ENCODE measurements around the gene BCAT1.

BCAT1 gene, protein sequence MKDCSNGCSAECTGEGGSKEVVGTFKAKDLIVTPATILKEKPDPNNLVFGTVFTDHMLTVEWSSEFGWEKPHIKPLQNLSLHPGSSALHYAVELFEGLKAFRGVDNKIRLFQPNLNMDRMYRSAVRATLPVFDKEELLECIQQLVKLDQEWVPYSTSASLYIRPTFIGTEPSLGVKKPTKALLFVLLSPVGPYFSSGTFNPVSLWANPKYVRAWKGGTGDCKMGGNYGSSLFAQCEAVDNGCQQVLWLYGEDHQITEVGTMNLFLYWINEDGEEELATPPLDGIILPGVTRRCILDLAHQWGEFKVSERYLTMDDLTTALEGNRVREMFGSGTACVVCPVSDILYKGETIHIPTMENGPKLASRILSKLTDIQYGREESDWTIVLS

DNA sequence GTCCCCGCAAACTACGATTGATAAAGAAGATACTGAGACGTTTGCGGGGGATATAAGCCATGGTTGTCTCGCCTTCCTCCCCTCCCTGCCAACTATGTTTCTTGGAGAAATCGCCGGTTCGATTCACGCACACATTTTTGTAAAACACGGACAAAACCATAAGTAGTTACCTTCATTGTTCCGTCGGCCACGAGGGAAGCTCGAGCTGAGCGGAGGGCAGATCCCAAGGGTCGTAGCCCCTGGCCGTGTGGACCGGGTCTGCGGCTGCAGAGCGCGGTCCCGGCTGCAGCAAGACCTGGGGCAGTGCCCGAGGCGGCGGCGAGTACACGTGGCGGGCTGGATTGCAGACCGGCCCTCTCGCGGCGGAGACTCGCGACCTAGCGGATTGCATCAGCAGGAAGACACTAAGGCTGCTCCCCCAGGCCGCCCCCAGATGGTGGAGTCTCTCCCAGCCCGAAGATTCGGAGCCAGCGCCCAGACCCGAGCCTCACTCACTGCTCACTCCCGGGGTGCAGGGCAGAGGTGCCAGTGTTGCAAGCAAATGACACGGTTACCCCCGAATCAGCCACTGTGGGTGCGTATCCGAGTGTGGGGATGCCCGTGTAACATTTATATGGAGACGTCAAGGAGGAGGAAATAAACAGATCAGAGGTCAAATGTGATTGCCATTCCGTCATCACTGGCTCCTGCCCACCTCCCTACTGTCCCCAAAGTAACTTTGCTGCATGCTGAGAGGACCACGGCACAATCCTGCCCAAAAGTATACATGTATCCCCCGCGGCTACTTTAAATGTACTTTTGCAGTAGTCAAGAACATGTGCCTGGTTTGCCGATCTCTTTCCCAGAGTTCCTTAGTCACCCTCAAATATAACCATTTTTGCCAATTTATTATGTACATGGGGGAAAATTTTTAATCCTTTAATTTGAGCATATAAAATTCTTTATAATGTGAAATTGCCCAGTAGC, at the start of gene BCAT1:
TSS of gene BCAT1 (minus strand) at position 345 of the 966 bp plus-strand sequence. CDS start at position 176, 169 bp downstream.
- peak; percentile 93 for DNase-seq

DNA sequence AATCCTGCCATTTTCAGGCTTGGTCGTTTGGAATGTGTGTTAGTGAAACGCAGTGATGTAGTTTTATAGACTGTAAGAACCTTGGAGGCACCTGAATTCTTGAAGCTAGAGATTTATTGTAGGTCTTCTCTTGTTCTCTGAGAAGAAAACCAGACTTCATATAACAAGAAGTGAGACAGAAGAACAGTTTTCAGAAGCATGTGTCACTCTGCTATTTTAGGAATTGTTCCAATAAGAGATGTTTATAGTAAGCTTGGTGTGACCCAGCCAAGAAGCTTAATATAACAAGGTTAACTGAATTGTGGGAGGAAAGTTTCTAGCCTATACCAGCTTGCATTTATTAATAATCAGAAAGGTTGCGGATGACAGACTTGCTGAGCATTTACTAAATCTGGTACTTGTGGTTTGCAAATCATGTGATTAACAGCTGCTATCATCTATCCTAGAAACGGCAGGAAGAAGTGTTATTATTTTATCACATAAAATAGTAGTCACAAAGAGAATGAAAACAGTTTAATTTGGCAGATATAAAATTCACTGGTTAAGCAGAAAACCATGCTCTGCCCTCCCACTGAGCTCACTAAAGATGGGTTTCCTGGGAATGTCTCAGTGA, 49.2 kb upstream of the BCAT1 start:
- DNase-seq: no peak

DNA sequence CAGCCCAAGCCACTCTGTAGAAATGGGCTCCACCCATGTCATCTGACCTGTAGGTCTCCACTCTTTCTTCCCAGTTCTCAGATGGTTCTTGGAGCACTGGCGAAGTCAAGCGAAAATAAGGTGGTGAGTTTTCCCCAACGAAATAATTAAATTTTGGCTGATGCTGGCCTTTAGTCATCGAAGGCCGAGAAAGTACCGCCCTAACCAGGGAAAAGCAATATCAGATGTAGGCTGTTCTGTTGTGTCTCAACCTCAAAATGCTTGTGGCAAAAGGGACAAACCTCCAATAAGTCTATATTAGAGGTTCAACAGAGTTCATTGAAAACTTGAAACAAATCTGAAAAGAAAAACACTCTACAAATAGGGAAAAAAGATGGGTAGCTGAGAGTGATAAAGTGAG, 48.6 kb upstream of the BCAT1 start:
- DNase-seq: no peak

DNA sequence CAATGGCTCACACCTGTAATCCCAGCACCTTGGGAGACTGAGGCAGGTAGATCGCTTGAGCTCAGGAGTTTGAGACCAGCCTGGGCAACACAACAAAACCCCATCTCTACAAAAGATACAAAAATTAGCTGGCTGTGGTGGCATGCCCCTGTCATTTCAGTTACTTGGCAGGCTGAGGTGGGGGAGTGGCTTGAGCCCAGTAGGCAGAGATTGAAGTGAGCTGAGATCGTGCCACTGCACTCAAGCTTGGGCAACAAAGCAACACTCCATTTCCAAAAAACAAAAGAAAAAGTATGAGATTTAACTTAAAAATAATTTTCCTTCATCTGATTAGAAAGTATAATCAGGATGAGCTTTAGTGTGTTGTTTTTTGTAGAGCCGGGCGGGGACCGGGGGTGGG, 47.9 kb upstream of the BCAT1 start:
- no peak for DNase-seq

DNA sequence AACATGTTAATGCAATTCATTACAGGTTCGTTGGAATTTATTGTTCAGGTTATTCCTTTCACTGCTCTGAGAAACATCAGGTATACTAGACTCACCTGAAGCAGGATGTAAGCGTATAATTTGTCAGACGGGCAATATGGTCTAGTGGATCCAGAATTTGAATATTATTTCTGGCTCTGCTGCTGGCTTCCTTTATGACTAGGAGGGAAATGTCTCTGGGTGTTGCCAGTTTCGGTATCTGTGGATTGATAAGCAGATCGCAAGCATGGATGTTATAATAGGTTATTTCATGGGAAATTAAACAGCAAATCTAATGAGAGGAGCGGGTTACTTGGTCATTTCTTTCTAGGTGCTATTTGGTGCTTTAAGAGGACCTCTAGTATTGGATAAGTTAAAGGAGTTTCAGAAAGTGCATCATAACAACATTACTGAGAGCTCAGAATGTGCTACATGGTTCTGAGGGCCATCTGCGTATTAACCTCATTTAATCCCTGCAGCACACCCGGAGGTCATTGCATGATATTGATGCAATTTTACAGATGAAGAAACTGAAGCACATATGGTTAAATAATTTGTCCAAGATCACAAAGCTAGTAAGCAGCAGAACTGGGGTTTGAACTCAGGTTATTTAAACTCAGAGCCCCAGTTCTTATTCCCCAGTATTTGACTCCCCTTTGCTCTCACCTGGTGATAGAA, 47.3 kb upstream of the BCAT1 start:
- DNase-seq: peak; percentile 24

DNA sequence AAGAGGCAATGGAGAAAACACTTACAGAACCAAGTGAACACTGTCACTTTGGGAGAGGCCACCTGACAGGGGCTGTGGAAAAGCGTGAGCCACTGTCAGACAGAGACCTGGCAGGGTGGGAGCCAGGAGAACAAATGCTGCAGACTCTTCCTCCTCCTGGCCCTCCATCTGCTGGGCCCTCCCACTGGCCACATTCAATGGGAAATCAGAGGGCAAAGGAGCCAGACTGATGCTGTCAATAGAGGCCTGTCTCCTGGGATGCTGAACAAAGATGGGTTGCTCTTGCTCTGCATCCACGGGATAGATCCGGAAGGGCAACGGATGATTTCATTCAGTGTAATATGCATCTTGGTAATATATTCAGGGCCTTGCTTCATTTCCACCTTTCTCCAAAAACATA, 44.9 kb upstream of the BCAT1 start:
- no peak for DNase-seq

DNA sequence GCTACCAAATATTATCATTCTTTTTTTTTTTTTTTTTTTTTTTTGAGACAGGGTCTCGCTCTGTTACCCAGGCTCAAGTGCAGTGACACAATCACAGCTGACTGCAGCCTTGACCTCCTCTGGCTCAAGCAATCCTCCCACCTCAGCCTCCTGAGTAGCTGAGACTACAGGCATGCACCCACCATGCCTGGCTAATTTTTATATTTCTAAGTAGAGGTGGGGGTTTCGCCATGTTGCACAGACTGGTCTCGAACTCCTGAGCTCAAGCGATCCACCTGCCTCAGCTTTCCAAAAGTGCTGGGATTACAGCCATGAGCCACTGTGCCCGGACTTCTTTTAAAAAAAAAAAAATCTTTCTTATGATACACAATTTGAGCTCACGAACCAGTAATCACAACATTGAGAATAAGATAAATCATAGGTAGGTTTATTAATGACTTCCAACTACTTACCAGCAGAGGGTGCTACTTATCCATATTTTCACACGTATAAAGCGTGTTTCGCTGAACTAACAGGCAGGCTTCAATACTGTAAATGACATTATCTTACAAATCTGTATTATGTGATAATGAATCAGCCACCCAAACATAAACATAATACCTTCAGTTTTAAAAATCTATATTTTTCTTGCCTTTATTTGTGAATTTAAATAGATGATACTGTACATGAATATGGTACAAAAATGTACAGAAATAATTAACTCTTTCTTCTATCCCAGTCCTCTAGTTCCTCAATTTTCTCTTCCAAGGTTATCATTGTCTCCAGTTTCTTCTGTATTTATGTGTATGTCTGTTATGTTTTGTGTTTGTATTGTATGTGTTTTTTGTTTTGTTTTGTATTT, 42.5 kb upstream of the BCAT1 start:
- DNase-seq: peak; percentile 87

DNA sequence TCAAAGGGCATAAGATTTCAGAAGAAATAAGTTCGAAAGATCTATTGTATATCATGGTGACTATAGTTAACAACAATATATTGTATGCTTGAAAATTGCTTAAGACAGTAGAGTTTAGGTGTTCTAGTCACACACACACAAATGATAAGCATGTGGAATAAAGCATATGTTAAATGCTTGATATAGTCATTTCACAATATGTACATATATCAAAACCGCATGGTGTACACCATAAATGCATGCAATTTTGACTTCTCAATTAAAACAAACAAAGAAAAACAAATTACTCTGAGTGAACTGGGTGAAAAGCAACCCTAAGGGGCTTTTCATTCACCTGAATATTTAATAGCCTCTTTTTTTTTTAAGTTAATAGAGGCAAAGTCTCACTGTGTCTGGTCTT, 40.3 kb upstream of the BCAT1 start:
- DNase-seq: no peak

DNA sequence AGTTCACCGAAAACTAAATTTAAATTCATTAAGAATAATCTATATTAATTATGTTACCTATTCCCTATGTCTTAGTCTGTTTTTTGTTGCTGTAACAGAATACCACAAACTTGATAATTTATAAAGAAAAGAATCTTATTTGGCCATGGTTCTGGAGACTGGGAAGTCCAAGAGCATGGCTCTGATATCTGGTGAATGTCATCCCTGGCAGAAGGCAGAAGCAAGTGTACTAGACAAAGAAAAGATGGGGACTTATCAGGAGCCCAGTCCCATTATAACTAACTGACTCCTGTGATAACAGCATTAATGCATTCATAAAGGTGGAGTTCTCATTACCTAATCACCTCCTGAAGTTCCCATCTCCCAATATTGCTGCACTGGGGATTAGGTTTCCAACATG, 33.3 kb upstream of the BCAT1 start:
- no peak for DNase-seq

DNA sequence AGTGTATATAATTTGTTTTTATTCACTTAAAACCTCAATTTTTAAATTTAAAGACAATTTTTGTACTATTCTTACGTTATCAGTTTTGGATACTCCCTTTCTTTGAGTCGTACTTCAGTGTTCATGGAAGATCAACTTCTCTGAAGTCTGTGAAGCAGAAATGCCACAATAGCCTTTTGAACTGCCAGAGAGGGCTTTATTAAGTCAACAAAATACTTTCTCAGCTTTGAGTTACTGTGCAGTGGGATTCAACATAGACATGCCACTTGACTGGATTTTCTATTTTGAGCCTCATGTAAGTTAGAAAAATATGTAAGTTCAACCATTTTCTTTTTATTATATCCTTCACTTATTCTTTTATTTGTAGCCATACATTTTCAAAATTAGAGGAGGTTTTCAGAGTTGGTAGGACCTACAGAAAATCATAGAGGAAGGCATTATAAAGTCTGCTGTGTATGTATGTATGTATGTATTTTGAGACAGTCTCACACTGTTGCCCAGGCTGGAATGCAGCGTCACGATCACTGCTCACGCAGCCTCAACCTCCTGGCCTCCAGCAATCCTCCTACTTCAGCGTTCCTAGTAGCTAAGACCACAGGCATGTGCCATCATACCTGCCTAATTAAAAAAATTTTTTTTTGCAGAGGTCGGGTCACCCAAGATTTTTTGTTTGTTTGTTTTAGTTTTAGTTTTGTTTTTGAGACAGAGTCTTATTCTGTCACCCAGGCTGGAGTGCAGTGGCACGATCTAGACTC, 31.3 kb upstream of the BCAT1 start:
- DNase-seq: no peak

DNA sequence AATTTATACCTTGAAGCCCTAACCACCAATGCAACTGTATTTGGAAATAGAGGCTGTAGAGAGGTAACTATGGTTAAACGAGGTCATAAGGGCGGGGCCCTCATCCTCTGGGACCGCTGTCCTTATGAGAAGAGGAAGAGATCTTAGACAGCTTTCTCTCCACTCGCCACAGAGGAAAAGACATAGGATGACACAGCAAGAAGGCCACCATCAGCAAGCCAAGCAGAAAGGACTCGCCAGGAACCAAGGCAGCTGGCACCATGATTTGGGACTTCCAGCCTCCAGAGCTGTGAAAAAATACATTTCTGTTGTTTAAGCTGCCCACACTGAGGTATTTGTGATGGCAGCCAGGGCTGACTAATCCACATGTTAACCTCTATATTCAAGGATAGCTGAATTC, 30.4 kb upstream of the BCAT1 start:
- peak; percentile 56 for DNase-seq

DNA sequence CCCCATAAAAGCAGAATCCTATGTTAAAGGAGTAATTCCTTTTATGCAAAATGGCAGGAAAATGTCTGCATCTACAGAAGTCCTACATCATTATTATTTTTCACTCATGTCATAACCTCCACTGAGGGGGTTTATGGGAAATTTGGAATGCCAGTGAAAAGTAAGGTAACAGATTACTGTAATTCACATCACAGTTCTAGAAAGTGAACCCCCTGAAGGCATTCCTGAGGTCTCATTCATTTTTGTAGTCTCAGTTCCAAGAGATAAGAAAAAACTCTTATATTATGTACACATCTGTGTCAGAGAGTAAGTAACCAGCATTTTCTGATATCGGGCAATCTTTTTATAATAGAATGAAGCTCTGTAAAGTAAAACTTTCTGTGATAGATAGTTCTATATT, 28.8 kb upstream of the BCAT1 start:
- no peak for DNase-seq

DNA sequence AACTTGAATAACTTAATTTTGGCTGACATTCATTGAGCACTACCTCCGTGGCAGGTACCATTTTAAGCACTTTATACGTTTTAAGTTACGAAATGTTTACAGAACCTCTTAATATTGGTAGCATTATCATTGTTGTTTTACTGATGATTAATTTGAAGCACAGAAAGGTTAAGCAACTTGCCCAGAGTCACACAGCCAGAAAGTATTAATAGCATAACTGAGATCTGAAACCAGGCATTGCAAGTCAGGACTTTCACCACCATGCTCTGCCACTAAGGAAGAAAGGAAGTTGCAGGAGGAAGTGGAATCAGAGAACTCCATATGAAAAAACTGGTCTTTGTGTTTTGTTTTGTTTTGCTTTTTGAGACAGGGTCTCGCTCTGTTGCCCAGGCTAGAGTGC, 28.2 kb upstream of the BCAT1 start:
- no peak for DNase-seq

DNA sequence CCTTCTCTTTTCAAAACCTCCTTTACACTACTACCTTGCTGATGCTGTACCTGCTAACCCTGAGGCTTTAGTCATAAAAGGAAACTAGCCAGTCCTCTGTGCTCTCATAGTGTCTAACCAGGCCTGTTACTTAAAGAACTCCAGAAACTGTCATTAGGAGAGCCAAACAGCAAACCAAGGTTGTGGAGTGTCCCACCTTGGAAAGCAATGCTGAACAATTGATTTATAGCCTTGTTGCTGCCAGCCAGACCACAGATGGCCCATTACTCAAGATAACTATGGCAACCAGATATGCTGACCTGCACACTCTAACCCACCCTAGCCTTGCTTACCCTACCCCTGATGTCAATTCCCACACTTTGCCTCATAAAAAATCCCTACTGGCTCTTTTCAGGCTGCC, 26.5 kb upstream of the BCAT1 start:
- no peak for DNase-seq

DNA sequence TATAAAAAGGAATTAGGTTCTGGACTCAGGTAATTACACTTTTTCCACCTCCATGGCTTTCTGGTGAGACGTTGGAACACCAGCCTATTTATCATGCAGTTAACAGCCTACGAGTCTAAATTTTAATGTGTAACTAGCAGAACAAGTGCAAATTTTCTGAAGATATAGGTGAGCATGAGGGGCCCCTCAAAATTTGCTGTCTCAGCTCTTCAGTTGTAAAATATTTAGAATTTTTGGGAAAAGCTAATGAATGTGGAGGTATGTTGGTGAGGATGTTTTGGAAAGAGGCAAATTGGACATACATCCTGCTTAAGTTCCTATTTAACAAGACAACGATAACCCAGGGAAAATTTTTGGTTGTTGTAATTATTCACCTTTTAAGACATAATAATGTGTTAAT, 25.3 kb upstream of the BCAT1 start:
- DNase-seq: no peak

DNA sequence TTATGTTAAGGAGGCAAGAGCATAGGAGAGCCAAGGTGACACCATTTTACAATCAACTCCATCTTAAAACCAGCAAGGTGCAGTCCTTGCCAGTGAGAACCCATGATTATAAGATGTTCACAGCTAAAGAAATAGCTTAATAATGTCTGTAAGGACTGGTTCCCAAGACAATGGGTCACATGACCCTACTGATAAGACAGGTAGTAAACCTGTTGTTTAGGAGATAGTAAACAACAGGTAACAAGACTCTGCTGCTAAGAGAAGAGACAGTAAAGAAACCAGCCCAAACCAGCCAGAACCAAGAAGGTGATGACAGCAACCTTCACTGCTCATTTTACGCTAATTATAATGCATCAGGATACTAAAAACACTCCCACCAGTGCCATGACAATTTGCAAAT, 23.2 kb upstream of the BCAT1 start:
- DNase-seq: no peak

DNA sequence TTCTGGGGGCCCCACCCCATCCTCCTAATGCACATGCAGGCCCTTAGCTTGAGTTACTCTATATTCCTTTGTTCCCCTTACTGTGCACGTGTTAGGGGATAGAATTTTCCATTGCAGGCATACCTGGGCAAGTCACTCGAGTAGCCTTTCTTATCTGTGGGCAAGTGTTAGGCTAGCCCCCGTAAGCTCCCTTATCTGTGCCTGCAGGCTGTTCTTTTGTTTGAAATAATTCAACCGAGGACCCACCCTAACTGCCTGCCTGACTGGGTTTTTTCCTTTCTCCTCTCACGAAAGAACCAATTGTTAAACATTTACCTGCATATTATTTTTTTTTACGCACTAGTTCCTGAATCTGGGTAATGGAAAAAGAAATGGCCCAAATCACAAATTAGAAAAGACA, 21.3 kb upstream of the BCAT1 start:
- peak; percentile 42 for DNase-seq

DNA sequence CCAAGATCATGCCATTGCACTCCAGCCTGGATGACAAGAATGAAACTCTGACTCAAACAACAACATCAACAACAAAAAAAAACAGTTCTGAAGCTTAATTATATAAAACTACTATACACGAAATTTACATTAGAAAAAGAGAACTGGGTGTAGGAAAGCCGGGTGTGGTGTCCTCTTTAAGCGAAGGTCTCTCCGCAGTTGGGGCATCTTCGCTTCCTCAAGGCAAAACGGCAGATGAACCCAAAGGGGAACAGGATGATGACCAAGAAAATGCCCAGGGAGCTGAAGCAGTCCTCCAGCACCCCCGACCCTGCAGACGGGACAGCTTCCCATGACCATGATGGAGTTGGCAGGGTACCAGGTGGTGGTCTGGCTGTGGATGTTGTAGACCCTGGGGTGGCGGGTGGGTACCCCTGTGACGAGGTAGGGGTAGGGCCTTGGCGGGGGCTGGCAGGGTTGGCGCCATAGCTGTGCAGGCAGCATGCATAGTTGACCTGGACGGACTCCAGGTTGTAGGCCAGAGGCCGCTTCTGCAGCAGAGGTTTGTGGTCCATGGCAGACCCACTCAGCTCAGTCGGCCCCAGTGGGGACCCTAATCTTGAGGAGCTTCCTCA, 18.2 kb upstream of the BCAT1 start:
- DNase-seq: no peak

DNA sequence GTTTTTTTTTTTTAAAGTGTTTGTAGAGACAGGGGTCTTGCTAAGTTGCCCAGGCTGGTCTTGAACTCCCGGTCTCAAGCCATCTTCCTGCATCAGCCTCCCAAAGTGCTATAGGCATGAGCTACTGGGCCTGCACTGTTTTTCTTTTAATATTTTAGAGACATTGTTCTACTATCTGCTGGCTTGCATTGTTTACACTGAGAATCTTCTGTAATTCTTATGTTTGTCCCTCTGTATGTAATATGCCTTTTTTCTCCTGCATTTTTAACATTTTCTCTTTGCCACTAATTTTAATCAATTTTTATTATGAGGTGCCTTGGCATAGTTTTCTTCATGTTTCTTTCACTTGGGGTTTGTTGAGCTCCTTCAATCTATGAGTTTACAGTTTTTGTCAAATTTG, 15.4 kb upstream of the BCAT1 start:
- DNase-seq: no peak

DNA sequence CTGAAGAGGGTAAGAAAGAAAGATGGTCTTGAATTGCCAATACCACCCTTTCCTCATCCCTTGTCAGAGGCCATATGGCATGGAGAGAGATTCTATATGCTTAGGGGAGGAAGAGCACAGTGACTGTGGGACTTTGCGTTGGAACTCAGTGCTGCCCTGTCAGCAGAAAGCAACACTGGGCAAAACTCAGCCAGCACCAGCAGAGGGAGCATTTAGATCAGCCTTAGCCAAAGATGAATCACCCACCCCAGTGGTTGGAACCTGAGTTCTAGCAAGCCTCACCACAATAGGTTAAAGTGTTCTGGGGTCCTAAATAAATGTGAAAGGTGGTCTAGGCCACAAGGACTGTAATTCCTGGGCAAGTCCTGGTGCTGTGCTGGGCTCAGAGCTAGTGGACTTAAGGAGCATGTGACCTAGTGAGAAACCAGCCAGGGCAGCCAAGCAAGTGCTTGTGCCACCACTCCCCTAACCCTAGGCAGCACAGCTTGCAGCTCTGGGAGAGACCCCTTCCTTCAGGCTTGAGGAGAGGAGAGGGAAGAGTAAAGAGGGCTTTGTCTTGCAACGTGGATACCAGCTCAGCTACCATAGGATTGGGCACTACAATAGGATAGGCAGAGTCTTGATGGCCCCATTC, 11.4 kb upstream of the BCAT1 start:
- peak; percentile 80 for DNase-seq

All from hematopoietic multipotent progenitor cell treated with erythropoietin and hydrocortisone succinate and interleukin-3 and kit ligand, for 4 days (in vitro differentiated cells).